H4 (cell line): ENCODE results near the gene MVK. TPM values are rescaled to one million over a fixed set of nuclear protein-coding genes. Genes with fewer than 3 reads are reported as not detected.

Experiments used
- DNase-seq: peaks from one replicate; pipeline ENCODE4 v3.0.0-alpha.2; 2015; ENCODE audit warnings: low spot score
- total RNA-seq: library from RNA; depleted of rRNA; stranded (reverse); fragments of >200 nt; shearing (Covaris generic); gene quantifications from 2 replicates; pipeline ENCODE4 v1.2.3, GENCODE V29; 2014

The MVK gene
- total RNA-seq, 1 experiment from 2014 or later, result 24.1 TPM

DNA sequence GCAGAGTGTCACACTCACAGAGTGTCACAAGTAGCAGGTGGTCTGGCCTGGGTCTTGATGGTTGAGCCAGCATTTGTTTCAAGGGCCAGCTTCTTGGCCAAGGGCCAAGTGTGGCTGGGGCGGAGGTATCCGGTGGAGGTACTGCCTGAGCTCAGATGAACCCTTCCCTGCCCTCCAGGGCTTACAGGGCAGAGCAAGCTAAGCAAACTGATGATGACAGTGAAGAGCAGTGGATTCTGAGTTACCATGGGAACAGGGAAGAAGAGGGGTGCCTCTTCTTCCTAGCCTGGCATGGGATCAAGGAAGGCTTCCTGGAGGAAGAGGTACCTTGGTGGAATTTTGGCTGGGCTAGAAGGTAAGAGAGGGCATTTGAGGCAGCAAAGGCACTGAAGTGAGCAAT, 35.7 kb downstream of the MVK start:
- no peak for DNase-seq

DNA sequence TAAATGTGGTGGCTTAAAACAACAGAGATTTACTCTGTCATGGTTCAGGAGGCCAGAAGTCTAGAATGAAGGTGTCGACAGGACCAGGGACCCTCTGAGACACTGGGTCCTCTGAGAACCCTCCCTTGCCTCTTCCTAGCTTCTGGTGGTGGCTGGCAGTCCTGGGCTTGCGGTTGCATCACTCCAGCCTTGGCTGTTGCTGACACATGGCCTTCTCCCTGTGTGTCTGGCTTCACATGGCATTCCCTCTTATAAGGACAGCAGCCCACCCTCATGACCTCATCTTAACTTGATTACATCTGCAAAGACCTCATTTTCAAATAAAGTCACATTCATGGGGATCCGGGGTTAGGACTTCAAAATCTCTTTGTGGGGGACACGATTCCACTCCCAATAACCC, 36.9 kb downstream of the MVK start:
- no peak for DNase-seq

DNA sequence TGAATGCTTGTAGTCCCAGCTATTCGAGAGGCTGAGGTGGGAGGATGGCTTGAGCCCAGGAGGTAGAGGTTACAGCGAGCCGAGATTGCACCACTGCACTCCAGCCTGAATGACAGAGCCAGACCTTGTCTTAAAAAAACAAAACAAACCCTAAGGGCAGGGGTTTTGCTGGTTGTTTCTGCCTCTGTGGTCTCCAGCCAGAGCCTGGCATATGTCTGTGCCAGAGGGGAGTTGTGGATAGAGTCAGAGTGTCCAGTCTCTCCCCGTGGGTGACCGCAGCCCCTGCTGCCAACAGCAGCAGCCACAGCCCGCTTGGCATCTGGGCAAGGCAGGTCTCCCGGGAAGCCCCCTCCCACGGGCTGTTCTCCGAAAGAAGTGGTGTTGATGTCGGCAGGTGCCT, 37.6 kb downstream of the MVK start:
- no peak for DNase-seq

DNA sequence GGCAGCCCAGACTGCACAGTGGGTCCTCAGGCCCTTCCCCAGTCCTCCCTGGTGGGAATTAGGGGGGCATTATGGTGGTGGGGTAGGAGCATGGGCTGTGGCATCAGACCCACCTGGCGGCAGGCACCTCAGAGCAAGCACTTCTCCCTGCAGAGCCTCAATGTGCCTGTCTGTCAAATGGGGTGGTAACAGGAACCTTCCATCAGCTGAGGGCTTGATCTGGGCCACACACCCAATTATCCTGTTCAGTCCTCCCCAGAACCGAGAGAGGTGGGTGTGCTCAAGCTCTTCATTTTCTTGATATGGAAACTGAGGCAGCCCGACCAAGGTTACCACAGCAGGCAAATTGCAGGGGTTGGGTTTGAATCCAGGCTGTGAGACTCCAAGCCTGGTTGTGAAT, 38.4 kb downstream of the MVK start:
- no peak for DNase-seq

DNA sequence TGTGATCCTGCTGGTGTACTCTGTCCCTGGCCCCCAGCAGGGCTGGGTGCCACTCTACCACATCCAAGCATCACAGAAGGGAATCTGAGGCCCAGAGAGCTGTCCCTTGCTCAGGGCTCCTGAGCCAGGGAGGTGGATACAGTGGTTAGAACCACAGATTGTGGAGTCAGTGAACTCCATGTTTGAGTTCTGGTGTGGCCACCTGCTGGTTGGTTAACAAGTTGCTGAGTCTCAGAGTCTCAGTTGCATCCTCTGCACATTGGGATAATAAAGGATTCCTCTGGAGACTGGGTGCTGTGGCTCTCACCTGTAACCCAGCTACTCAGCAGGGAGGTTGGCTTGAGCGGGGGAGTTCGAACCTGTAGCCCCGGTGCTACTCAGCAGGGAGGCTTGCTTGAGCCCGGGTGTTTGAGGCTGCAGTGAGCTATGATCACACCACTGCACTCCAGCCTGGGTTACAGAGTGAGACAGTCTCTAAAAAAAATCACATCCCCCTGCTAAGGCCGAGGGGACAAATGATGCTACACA, 39.4 kb downstream of the MVK start:
- no peak for DNase-seq

DNA sequence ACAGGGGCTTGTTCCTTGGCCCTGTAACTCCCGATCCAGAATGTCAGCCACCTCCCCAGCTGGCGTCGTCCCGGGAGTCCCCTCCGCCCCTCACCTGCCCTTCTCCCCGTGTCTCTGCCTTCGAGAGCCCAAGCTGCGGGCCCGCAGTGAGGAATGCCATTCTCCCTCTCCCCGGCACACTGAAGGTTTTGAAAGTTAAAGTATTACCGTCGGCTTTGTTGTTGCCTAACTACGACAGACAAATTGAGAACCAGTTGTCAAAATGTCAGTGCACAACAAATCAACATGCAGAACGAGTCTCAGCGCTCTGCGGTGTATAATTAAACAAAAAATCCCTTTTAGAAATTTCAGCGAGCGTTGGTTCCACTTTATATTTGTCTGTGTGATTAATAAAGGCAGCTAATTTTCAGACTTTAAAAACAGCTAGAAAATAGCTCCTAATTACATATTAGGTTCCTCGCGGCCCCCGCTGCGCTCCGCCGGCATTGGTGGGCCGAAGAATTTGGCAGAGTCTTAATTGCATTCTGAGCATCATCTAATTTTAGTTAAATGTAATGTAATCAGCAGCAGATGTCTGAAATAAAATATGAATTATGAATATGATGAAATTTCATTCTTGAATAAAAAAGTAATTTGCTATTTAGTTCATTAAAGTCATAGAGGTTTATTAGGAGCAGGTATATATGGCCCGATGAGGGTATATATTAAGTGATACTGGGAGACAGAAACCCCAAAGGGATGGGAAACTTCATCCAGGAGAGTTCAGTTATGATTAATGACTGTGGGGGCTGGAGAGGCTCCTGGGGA, 40.3 kb downstream of the MVK start:
- DNase-seq, result no peak

DNA sequence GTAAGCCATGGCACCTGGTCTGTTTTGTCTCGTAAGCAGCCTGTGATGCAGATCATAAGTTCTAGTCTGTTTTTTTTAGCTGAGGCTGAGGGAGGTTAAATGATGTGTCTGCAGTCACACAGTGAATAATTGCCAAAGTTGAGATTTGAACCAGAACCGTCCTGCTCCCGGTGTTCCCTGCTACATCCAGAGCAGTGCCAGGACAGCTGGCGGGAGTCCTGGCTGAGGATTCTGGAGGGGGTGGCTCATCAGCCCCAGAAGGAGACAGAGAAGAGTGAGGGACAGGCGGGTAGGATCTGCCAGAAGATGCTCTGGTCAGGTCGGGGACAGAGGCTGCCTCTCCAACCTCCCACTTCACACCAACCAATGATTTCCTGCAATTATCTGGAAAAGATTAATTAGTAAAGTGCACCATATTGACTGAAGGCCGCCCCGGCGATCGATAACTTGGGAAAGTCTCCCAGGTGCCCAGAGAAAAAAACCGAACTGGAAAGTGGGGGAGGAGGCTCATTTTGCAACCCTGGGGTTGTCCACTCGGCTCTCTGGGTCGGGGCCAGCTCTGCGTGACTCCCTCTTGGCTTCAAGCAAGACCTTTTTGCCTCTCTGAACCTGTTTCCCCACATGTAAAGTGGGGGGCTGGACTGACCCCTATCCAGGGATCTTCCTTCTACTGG, 42.1 kb downstream of the MVK start:
- DNase-seq, result no peak

DNA sequence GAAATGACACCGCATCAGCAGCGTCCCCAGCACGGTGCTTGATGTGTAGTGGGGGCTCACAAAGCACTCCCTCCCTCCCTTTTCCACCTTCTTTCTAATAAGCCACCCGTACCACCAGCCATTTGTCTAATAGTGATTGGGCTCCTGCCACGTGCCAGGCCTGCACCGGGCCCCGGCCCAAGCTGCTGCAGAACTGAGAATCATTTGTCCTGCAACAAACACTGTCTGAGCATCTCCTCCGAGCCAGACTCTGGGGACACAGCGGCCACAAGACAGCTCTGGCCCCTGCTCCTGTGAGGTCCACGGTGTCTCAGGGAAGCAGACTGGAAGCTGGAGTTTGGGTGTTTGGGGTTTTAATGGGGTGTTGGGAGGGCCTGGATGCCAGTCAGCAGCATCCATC, 43.9 kb downstream of the MVK start:
- DNase-seq, result no peak

DNA sequence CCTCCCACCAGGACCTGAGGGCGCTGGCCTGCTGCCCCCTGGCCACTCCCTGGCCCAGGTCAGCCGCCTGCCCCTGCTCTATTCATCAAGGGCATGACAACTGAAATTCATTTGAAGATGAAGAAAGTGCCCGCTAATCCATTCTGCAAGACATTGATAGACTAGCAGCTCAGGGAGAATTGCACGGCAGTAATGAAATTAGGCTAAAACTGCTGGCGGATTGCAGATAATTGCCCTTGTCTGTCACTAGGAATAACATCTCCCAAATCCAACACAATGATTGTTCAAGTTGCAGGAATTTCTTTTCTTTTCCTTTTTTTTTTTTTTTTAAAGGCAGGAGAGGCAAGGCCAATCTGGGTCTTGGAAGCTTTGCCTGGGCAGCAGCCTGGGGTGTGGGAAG, 44.5 kb downstream of the MVK start:
- DNase-seq, result no peak

DNA sequence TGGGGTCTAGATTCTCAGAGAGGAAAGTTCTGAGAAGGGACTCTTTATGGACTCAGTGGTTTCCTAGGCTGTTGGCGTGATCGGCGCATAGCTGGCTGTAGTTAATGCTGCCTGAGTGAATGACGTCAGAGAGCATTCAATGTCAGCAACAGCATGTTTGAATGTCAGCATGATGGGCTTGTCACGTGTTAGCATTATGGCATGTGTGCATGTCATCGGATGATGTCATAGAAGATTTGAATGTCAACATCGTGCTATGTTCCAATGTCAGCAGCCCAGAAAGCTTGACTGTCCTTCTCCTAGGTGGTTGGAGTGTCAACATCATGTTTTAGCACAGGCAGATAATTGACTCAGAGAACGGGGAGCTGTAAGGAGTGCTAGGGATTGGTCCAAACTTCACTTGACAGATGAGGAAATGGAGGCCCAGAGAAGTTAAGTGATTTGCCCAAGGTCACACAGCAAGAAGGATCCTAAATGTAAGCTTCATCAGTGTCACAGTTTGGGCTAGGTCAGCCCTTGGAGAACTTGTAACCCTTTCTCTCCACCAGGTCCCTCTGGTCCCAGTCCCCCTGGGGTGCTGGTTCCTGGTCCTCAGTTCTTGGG, 45.5 kb downstream of the MVK start:
- no peak for DNase-seq

DNA sequence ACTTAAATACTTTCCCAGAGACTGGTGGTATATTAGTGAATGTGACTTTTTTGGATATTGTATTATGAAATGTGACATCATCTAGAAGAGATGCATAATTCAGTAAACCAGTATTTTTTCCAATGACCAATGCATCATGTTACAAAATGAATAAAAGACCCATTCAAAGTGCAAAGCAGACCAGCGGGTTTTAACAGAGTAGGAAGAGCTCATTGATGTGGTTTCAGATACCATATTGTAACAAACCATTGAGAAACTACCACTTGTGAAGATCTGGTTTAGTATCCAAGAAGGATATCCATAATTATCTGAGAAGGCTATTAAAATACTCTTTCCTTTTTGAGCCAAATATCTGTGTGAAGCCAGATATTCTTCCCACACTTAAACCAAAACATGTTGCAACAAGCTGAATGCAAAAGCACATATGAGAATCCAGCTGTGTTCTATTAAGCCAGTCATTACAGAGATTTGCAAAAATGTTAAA, 47.7 kb downstream of the MVK start:
- no peak for DNase-seq

DNA sequence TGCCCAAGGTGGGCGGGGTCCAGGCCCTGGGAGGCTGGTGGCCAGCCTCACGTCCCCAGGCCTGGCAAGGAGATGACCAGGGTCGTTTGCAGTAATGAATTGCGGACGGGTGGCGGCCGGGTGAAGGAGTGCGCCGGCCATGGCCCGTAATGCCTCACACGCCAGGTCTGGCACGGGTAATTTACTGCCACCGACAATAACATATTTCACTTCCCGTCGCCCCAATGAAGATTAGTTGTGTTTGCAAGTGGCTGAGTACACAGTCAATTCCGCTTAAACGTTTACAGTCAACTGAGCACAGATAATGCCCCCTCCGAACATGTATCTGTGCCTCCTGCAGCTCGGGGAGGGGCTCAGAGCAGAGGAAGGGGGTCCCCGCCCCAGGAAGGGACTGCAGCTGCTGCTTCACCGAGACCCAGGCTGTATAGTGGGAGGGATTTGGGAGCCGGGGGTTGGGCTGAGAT, 48.3 kb downstream of the MVK start:
- DNase-seq, result no peak

DNA sequence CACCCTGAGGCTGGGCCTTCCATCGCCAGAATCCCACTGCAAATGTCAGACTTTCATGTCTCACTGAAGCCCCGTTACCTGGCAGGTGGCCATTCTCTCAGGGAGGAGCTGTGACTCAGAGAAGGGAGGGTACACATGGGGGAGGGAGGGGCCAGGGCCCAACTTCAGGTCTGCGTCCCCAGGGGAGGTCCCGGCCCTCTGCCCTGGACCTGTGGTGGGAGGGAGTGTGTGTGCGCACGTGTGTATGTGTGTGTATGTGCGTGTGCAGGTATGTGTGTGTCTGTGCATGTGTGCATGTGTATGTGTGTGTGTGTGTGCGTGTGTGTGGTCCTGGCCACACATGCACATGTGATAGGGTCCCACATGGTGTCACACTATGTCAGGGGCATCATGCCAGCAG, 50.9 kb downstream of the MVK start:
- no peak for DNase-seq

DNA sequence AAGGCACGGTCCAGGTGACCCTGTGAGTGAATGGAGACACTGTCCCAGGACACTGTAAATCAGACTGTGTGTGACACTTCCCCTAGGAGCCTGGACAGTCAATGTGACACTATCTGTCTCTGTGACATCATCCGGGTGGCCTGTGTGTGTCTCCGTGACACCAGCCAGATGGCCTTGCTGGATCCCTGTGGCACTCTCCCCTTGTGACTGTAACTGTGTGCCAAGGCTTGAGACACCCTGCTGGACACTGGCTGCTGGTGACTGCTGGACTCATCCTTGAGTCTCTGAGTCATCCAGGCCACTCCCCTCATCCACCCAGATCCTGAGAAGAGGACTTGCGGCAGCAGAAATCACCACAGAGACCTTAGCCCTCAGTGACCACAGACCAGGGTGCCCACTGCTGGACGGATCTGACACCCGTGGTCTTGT, 51.6 kb downstream of the MVK start:
- DNase-seq, result peak; percentile 26

DNA sequence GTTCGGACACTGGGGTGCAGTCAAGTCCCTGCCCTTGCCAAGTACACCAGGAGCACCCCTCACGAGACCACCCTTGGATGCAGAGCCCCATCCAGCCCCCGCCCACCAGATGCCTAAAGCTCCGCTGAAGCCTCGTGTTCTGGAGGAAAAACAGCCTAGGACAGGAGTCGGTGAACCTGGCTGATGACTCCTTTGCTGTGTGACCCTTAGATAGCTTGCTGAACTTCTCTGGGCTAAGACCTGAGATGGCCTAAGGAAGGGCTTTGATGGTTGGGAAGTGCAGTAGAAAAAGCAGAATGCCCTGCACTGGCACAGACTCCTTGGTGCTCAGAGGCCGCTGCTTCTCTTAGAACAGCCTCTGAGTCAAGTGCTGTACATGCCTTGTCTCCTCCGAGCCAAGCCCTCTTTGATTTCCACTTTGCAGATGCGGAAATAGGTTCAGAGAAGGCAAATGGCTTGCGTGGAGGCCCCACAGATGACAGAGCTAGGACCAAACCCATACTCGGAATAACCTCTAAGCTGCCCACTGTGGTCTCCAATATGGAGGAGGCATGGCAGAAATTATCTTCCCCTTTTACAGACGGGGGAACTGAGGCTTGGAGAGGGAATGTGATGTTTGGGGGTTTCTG, 52.3 kb downstream of the MVK start:
- DNase-seq, result no peak

DNA sequence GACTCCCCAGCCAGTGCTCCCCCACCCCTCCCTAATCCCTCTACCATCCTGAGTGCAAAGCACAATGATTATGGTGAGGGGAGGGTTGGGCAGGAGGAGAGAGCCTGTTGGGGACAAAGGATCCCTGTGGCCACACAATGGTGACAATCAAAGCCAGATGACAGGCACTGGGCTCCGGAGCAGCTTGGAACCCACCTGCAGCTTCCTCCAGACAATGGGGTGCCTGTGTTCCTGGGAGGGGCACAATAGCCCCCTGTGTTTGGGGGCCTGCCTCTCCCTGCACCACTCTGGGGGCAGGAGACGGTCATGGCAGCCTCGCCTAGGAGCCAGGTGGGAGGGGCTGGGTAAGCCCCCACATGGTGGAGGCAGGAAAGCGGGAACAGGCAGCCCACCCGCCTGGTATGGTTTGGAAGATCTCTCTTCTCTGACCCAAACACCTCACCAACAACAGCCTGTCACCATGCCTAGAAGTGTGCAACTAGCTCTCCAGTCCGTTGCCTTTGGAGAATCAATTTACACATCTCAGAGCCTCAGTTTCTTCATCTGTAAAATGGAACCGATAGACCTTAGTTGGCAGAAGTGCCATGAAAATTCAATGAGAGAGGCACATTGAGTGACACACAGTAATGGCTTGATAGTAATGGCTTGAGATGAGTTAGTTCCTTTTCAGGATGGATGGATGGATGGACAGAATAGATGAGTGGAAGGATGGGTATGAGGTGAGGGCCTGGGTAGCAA, 53.0 kb downstream of the MVK start:
- DNase-seq, result no peak

DNA sequence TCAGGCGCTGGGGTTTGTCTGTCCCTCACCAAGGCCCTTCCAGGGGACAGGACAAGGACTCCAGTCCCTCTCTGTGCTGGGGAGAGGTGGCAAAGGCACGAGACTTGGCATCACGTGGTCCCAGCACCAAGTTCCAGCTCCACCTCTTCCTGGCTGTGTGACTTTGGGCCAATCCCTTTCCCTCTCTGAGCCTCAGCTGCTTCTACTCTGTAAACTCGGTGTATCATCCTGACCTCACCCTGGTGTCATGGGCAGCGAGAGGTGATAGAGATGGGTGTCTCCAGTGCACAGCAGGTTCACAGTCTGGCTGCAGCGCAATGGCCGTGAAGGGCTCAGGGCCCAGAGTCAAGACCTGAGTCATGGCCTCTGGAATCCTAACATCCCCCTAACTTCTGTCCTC, 54.0 kb downstream of the MVK start:
- no peak for DNase-seq

DNA sequence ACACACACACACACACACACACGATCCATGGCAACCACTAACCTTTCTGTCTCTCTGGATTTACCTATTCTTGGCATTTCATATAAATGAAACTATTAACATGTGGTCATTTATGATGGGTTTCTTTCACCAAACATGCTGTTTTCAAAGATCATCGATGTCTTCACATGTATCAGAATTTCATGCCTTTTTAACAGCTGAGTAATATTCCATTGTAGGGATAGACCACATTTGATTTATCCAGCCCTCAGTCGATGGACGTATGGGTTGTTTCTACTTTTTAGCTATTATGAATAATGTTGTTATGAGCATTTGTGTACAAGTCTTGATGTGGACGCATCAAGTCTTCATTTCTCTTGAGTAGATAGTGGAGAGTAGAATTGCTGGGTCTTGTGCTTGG, 56.5 kb downstream of the MVK start:
- DNase-seq, result no peak

DNA sequence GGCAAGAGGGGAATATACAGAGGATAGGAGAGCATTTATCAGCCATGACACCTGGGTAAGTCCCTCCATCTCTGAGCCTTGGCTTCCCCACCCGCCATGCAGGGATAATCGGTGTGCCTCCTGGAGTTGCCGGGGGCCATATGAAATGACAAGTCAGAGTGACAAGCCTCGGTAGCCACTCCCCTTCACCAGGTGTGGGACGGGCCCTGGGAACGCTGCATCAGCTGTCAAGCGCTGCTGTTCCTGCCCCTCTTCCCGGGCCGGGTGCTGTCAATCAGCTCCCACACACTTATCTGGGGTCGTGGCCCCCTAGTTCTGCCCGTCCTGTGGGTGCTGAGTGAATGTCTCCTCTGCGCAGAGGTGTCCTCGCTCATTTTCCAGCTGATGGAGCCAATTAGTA, 57.2 kb downstream of the MVK start:
- no peak for DNase-seq

DNA sequence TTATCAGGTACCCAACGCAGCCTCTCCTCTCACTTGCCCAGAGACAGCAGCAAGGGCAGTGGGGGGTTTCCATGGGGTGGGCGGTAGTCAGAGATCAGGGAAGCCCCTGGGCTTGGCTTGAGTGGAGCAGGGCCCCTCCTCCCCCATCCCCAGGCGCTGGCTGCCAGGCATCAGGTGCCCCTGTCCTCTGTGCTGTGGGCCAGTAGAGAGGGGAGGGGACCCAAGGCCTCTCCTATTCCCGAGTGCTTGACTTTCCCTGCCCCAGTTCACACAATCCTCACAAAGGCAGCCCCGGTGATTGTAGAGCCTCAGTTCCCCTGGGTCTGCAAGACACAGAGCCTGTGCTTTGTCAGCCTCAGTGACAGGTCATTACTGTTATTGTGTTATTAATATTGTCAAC, 57.7 kb downstream of the MVK start:
- no peak for DNase-seq

DNA sequence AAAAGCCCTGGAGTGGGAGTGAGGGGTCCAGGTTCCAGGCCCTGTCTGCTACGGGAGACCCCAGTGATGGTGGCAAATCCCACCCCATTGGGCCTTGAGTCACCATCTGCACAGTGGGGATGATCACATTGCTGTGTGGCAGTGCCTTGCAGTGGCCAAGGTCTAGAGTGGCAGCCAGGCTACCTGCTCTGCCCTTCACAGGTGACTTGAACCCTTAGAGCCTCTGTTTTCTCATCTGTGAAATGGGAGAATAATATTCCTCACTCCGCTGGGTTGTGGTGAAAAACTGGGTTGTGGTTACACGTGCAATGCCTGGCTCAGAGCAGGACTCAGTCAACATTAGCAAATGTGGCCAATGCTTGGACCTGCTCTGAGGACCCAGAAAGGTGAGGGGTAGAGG, 58.2 kb downstream of the MVK start:
- DNase-seq, result no peak
